Neural progenitor cell (in vitro differentiated cells): Measurements from ENCODE around the gene SHISAL1. TPM values are rescaled to one million over a fixed set of nuclear protein-coding genes. Genes with fewer than 3 reads are reported as not detected.

ENCODE experiments used
- DNase-seq: peaks from one replicate; pipeline ENCODE4 v3.0.0-alpha.2; 2016; ENCODE audit warnings: low spot score
- H2AFZ ChIP-seq: fragments of 200-600 bp; sonication (generic); replicated peaks from 2 replicates; pipeline ENCODE4 v1.6.1; 2016; ENCODE audit warnings: antibody characterized with exemption
- H3F3A ChIP-seq: fragments of 200-600 bp; sonication (generic); 2 replicates; pipeline ENCODE4 v1.6.1; 2016; ENCODE audit warnings: antibody characterized with exemption, low read depth
- H3K27ac ChIP-seq: fragments of 200-600 bp; sonication (generic); 2 replicates; pipeline ENCODE4 v1.5.1; 2016; ENCODE audit warnings: mild to moderate bottlenecking
- H3K27me3 ChIP-seq: fragments of 200-600 bp; sonication (generic); 2 replicates; pipeline ENCODE4 v1.6.1; 2016; ENCODE audit warnings: mild to moderate bottlenecking, moderate library complexity
- H3K36me3 ChIP-seq: fragments of 200-600 bp; sonication (generic); 2 replicates; pipeline ENCODE4 v1.5.1; 2016
- H3K4me1 ChIP-seq: fragments of 200-600 bp; sonication (generic); 2 replicates; pipeline ENCODE4 v1.6.1; 2016; ENCODE audit warnings: mixed run types
- H3K4me2 ChIP-seq: fragments of 200-600 bp; sonication (generic); 2 replicates; pipeline ENCODE4 v1.6.1; 2016
- H3K4me3 ChIP-seq: fragments of 200-600 bp; sonication (generic); 2 replicates; pipeline ENCODE4 v1.5.1; 2016
- H3K79me2 ChIP-seq: fragments of 200-600 bp; sonication (generic); 2 replicates; pipeline ENCODE4 v1.6.1; 2016; ENCODE audit warnings: low read depth
- H3K9ac ChIP-seq: fragments of 200-600 bp; sonication (generic); 2 replicates; pipeline ENCODE4 v1.6.1; 2016
- H3K9me3 ChIP-seq: fragments of 200-600 bp; sonication (generic); 2 replicates; pipeline ENCODE4 v1.5.1; 2016; ENCODE audit warnings: low read depth
- H4K20me1 ChIP-seq: fragments of 200-600 bp; sonication (generic); 2 replicates; pipeline ENCODE4 v1.6.1; 2016; ENCODE audit warnings: low read depth
- H3K27ac Mint-ChIP-seq: 3 replicates; pipeline ENCODE4 v1.8.0; 2021; ENCODE audit warnings: mixed read lengths
- H3K27me3 Mint-ChIP-seq: 2 replicates; pipeline ENCODE4 v1.8.0; 2022; ENCODE audit warnings: low read depth, mild to moderate bottlenecking, inconsistent platforms, moderate library complexity, mixed read lengths; ENCODE audit not compliant: insufficient read depth
- H3K36me3 Mint-ChIP-seq: 3 replicates; pipeline ENCODE4 v1.8.0; 2021; ENCODE audit warnings: mixed read lengths
- H3K4me1 Mint-ChIP-seq: 3 replicates; pipeline ENCODE4 v1.8.0; 2021; ENCODE audit warnings: mixed read lengths
- H3K4me3 Mint-ChIP-seq: 3 replicates; pipeline ENCODE4 v1.8.0; 2021; ENCODE audit warnings: mild to moderate bottlenecking, moderate library complexity, mixed read lengths
- H3K9me3 Mint-ChIP-seq: 3 replicates; pipeline ENCODE4 v1.8.0; 2020; ENCODE audit warnings: mixed read lengths
- CTCF ChIP-seq: fragments of 200-600 bp; sonication (generic); IDR thresholded peaks from 2 replicates; pipeline ENCODE4 v1.5.1; 2017; ENCODE audit warnings: antibody characterized with exemption, mild to moderate bottlenecking
- EZH2 ChIP-seq: fragments of 200-600 bp; sonication (generic); IDR thresholded peaks from 2 replicates; pipeline ENCODE4 v1.6.1; 2017; ENCODE audit warnings: antibody characterized with exemption, mild to moderate bottlenecking, moderate library complexity
- EZH2phosphoT487 ChIP-seq: fragments of 200-600 bp; sonication (generic); IDR thresholded peaks from 2 replicates; pipeline ENCODE4 v1.6.1; 2017; ENCODE audit warnings: antibody characterized with exemption
- total RNA-seq: library from RNA; depleted of rRNA; stranded (reverse); fragments of >200 nt; gene quantifications from 2 replicates; pipeline ENCODE4 v1.2.3, GENCODE V29; 2015; ENCODE audit warnings: low replicate concordance

SHISAL1 gene
- total RNA-seq, 1 donor from 2014 or later: 4.4 TPM

GRCh38 chr22:44309647-44310046, 3.1 kb downstream of the SHISAL1 start:
- Histone ChIP-seq H3K4me2 (no peak overlapping the region), H3K79me2 (no peaks in the 10 kb centered on the region), H3K9ac (no peak overlapping the region), H4K20me1 (no peaks in the 10 kb centered on the region), H3K4me1 (peaks cover 11% of the 10 kb centered on the region), H3K4me3 (no peak overlapping the region), H3K9me3 (no peaks in the 10 kb centered on the region), H2AFZ (no peak overlapping the region), H3F3A (no peaks in the 10 kb centered on the region), H3K27me3 (no peaks in the 10 kb centered on the region), H3K36me3 (no peaks in the 10 kb centered on the region), H3K27ac (no peak overlapping the region)
- peaks cover 16% of the 10 kb centered on the region for H3K27me3 Mint-ChIP-seq
- DNase-seq: no peak
- H3K36me3 Mint-ChIP-seq: no peaks in the 10 kb centered on the region
- TF ChIP-seq CTCF (no peak), EZH2 (no peak), EZH2phosphoT487 (no peak)
- H3K4me3 Mint-ChIP-seq: no peak overlapping the region
- no peaks in the 10 kb centered on the region for H3K9me3 Mint-ChIP-seq
- peaks cover 20% of the 10 kb centered on the region for H3K4me1 Mint-ChIP-seq
- peak overlapping the region; percentile 42 for H3K27ac Mint-ChIP-seq

DNA sequence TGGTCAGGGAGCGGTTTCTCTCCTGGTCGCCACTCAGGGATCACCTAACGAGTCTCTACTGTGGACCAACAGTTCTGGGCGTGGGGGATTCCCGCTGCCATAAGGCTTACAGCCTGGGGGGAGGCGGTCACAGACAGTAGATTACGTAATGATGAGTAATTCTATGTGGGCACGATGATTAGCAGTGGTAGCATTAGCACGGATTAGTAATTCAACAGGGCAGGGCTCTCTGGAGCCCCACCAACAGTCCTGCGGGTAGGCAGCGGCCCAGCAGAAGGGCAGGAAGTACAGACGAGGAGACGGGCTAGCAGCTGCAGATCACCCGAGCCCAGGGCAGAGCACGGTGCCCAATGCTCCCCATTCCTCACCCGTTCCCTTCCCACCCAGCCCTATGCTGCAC, 3.6 kb downstream of the SHISAL1 start:
- no peaks in the 10 kb centered on the region for H3K27me3 ChIP-seq
- no peak overlapping the region for H3K4me3 ChIP-seq
- no peaks in the 10 kb centered on the region for H3K36me3 ChIP-seq
- H3K27ac ChIP-seq: no peak overlapping the region
- TF ChIP-seq EZH2: no peak
- TF ChIP-seq CTCF: no peak
- no peak for TF ChIP-seq EZH2phosphoT487
- H2AFZ ChIP-seq: no peak overlapping the region
- Mint-ChIP-seq H3K36me3 (no peaks in the 10 kb centered on the region), H3K4me3 (no peak overlapping the region), H3K4me1 (peaks cover 17% of the 10 kb centered on the region), H3K9me3 (no peaks in the 10 kb centered on the region), H3K27me3 (peaks cover 16% of the 10 kb centered on the region), H3K27ac (no peak overlapping the region)
- no peaks in the 10 kb centered on the region for H4K20me1 ChIP-seq
- H3K9me3 ChIP-seq: no peaks in the 10 kb centered on the region
- no peak overlapping the region for H3K4me2 ChIP-seq
- no peaks in the 10 kb centered on the region for H3F3A ChIP-seq
- no peaks in the 10 kb centered on the region for H3K79me2 ChIP-seq
- H3K4me1 ChIP-seq: peaks cover 9% of the 10 kb centered on the region
- no peak for DNase-seq
- H3K9ac ChIP-seq: no peak overlapping the region

DNA sequence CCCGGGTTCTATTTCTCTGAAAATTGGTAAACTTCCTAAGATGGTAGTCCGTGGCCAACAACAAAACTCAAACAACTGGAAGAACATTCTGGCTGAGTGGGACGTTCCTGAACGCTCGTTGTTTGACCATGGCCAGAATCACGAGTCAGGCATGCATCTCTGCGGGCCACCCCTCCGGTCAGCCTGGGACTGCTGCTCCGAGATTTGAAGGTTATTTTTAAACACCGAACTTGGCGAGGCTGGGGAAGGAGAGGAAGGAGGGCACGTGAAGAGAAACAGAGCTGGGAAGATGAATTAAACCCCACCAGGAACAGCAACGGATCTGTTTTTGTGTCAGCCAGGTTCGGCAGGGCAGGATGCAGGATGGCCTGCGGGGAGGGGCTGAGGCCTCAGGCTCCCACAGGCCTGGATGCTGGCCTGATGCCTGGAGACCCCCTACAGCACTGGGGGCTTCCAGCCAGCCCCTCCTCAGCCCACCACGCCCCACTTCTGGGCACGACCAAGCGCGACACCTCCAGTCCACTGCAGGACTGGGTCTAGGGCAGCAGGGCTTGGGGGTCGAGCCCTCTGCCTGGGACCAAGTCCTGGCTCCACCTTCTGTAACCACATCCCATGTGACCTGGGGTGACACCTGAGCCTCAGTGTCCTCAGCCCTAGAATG, 5.1 kb downstream of the SHISAL1 start:
- Mint-ChIP-seq H3K36me3 (no peaks in the 10 kb centered on the region), H3K4me1 (peaks cover 17% of the 10 kb centered on the region), H3K9me3 (no peaks in the 10 kb centered on the region), H3K4me3 (no peak overlapping the region), H3K27ac (peak overlapping the region; percentile 25), H3K27me3 (peaks cover 17% of the 10 kb centered on the region)
- Histone ChIP-seq H3K36me3 (no peaks in the 10 kb centered on the region), H3K4me2 (no peak overlapping the region), H3K79me2 (no peaks in the 10 kb centered on the region), H3K27ac (no peak overlapping the region), H3F3A (no peaks in the 10 kb centered on the region), H3K9ac (no peak overlapping the region), H3K4me1 (peaks cover 9% of the 10 kb centered on the region), H3K27me3 (no peaks in the 10 kb centered on the region), H4K20me1 (no peaks in the 10 kb centered on the region), H3K4me3 (no peak overlapping the region), H2AFZ (no peak overlapping the region), H3K9me3 (no peaks in the 10 kb centered on the region)
- DNase-seq: no peak
- TF ChIP-seq EZH2phosphoT487: no peak
- TF ChIP-seq CTCF: no peak
- no peak for TF ChIP-seq EZH2
